GM19043 (cell line): ENCODE results near the gene ESRP2.

Experiments
- ATAC-seq: cut with Tn5 transposase; IDR thresholded peaks from one replicate; pipeline ENCODE4 v1.9.1; 2021; ENCODE audit warnings: low read depth; ENCODE audit not compliant: unreplicated experiment

The ESRP2 gene

GRCh38 chr16:68242926-68243858 lies 7.3 kb upstream of the ESRP2 start:
- no peak for ATAC-seq

DNA sequence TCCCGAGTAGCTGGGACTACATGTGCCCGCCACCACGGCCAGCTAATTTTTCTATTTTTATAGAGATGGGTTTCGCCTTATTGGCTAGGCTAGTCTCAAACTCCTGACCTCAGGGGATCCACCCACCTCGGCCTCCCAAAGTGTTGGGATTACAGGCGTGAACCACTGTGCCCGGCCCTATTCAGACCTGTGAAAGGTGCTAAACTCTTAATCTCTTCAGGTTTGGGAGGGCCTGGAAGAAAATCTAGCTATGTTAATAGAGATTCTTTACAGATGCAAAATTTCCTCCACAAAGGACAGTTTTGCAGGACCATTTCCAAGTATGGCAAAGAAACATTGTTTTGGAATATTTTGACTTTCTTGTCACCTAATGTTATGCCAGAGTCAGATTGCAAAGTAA lies 6.2 kb upstream of the ESRP2 start:
- no peak for ATAC-seq

DNA sequence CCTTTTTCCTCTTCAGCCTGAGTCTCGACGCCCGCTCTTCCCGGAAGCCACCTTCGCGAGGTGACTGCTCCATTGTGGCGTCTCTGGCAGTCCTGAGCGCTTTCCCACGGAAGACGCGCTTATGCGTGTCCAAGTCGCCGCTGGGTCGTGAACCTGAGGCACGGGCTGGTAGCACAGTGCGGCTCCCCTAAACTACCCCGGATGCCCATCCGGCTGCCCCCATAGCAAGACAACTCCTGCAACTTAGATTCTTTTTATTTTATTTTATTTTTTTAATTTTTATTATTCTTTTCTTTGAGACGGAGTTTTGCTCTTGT lies 2.1 kb upstream of the ESRP2 start:
- no peak for ATAC-seq

- ATAC-seq, result peak; percentile 79
These were observed 1.5 kb upstream of the ESRP2 start for GRCh38 chr16:68237243-68238028.

- no peak for ATAC-seq
These were observed 907 bp upstream of the ESRP2 start for GRCh38 chr16:68236826-68237242.

DNA sequence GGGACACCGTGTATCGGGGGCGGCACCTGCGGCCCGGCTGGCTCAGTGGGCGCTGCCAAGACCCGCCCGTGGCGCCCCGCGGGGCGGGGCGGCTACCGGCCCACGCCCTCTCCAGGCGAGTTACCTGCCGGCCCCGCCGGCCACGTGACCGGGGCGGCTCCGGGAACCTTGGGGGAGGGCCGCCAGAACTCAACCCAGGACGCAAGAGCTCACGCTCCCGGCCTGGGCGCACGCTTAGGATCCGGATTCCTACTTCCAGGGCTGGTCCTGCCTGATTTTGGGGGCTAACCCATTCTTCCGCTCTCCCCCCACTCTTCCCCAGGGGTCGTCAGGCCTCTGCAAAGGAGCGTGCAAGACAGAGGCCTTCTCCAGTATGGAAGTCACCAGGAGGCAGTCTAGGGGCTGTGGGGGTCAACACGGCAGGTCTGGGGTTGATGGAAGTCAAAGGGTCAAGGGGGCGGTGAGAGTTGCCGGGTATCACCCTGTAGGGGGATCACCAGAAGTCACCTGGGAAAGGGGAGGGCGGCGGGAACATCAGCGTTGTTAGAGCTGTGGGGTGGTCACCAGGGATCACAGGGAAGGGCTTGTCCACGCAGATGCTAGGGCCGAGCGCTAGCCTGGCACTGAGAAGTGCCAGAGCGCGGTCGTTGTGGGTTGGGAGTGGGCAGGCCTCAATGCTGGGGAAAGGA lies 354 bp upstream of the ESRP2 start:
- ATAC-seq, result no peak

DNA sequence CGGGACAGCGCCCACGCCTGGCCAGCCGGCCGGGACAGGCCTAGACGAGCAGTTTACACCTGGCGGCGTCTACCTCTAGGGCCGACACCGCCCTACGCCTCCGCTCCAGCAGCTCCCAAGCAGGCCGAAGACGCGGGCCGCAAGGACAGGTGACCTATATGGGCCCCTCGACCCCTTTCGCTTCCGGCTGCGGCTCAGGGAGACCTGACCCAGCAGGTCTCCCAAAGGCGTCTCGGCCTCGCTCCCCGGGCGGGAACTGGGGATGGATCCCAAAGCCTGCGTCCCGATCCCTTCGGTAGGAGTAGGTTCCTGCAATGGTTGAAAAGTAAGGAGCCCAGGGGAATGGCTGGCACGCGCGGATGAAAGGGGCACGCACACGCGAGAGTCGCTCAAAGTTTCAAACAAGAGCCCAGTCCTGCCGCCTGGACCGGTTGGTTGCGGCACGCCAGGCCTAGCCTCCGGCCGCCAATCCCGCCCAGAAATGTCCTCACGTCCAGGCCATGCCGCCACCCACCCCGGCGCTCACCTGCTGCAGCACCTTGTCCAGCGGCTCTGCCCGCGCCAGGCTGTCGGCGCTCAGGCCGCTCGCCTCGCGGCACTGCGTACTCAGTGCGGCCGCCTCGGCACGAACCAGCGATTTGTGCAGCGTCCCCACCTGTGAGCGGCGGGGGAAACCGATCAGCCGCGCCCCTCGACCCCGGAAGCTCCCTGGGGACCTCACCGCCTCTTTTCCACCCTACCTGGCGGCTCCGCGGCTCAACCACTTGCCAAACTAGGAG lies 630 bp downstream of the ESRP2 start:
- ATAC-seq, result no peak

- no peak for ATAC-seq
These were observed 1.5 kb downstream of the ESRP2 start for GRCh38 chr16:68234188-68235107.

DNA sequence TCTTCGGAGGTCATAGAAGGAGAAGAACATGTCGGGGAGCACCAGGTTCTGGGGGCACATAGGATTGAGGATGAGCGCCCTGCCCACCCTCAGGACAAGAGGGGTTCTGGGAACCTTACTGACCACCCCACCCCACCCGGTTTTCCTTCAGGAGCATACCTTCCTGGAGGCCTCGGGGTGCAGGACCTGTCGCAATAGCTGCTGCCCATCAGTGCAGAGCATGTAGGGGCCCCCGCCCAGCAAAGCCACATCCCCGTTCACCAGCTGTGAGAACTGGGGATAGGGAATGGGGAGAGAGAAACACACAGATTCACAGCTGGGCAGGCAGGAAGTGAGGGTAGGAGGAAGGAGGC lies 2.1 kb downstream of the ESRP2 start:
- ATAC-seq, result no peak

DNA sequence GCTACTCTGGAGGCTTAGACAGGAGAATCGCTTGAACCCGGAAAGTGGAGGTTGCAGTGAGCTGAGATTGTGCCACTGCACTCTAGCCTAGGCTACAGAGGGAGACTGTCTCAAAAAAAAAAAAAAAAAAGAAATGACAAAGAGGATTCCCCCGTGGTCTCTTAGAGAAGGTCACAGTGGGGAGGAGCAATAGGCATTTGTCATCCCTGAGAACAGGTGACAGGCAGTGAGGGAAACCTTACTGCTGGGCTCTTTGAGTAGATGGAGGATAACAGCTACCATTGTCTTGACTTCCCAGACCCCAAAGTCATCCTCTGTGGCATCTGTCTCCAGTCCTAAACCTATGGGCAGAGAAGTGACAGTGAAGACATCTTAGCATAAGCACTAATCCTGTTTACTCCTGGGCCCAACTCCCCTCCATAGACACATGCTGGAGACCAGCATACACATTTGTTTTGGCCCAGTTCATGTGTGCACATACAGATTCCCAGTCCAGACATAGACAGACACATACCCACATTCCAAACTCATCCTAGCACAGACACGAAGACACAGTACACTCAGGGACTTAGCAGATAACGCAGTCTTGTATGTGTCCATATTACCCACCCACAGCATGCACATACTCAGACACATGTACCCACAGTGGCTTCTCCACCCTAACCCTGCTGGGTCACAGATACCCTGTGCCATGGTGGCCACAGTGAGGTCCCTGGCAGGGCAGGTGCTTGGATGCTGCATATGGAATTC lies 2.7 kb downstream of the ESRP2 start:
- ATAC-seq, result no peak

- no peak for ATAC-seq
These were observed 3.6 kb downstream of the ESRP2 start for GRCh38 chr16:68232335-68232734.

DNA sequence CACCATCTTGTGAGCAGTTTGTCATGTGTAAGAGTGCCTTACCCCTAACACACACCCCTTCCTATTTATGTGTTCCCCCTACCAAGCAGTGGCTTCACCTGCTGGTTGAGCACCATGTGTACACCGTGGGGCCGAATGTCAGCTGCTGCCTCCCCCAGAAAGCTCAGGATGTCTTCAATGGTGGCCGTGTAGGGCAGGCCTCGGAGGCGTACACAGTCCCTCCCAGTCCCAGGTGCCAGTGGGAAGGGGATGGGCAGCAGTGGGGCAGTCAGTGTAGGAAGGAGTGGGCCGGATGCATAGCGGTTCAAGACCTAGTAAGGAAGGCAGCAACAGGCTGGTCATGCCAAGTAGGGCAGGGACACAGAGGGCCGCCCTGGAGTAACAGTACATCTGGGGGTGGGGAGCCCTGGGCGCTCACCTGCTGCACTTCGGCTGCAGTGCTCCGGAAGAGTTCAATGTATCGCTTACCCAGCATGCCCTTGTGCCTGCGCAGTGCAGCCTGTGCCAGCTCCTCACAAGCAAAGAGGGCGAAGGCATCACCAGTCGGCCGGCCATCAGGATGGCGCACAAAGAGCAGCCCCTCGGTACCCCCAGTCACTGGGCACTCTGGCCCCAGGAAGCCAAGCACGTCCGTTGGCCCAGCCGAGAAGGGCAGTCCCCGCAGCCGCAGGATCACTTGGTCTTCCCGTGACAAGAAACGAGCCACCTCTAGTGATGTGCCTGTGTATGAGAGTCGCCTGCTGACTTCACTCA lies 4.4 kb downstream of the ESRP2 start:
- ATAC-seq, result no peak

- no peak for ATAC-seq
These were observed 5.0 kb downstream of the ESRP2 start for GRCh38 chr16:68230956-68231355.

DNA sequence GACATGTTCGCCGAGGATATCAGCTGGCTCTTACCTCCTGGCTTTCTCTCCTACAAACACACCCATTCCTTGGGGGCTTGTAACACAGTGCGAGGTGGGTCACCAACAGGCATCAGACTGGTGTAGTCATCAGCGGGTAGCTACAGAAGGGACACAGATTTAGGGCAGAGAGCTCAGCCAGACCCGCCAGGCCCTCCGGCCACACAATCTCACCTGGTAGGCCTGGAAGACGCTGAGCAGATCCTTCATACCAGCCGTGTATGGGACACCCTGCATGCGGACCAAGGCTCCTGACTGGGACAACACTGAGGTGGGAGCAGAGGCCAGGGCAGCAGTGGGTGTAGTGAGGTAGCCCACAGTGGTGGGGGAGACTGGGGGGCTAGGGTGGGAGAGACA lies 5.8 kb downstream of the ESRP2 start:
- no peak for ATAC-seq

- ATAC-seq, result no peak
These were observed 6.3 kb downstream of the ESRP2 start for GRCh38 chr16:68229431-68230175.

- ATAC-seq, result no peak
These were observed 7.3 kb downstream of the ESRP2 start for GRCh38 chr16:68228652-68229051.

- ATAC-seq, result no peak
These were observed 7.9 kb downstream of the ESRP2 start for GRCh38 chr16:68227850-68228553.
